DOHH2 (cell line): ENCODE results near the gene CYB5A.
"Not testable (repeated sequence)": the region's sequence is repeated elsewhere in the genome, so short reads cannot be mapped to it uniquely, and the experiment has no call there.

Experiments
- H3F3A ChIP-seq: fragments of 200-600 bp; sonication (generic), shearing (Covaris generic); 2 replicates; pipeline ENCODE4 v1.6.0; 2016; ENCODE audit warnings: antibody characterized with exemption, mild to moderate bottlenecking; ENCODE audit not compliant: control insufficient read depth, insufficient read depth
- H3K27ac ChIP-seq: fragments of 200-600 bp; sonication (generic); 2 replicates; pipeline ENCODE4 v1.5.1; 2014; ENCODE audit warnings: low read depth, mild to moderate bottlenecking, low read length, moderate library complexity
- H3K27me3 ChIP-seq: fragments of 200-600 bp; sonication (generic); 2 replicates; pipeline ENCODE4 v1.6.1; 2014; ENCODE audit warnings: mild to moderate bottlenecking, low read length, mixed read lengths; ENCODE audit not compliant: control insufficient read depth
- H3K36me3 ChIP-seq: fragments of 200-600 bp; sonication (generic); 2 replicates; pipeline ENCODE4 v1.6.1; 2014; ENCODE audit warnings: mild to moderate bottlenecking, low read length, moderate library complexity, mixed read lengths; ENCODE audit not compliant: control insufficient read depth
- H3K4me1 ChIP-seq: fragments of 200-600 bp; sonication (generic); 2 replicates; pipeline ENCODE4 v1.6.1; 2014; ENCODE audit warnings: mild to moderate bottlenecking, low read length, mixed read lengths; ENCODE audit not compliant: control insufficient read depth
- H3K4me2 ChIP-seq: fragments of 200-600 bp; sonication (generic); 2 replicates; pipeline ENCODE4 v1.6.0; 2014; ENCODE audit warnings: mild to moderate bottlenecking, low read length, moderate library complexity
- H3K4me3 ChIP-seq: fragments of 200-600 bp; sonication (generic); 2 replicates; pipeline ENCODE4 v1.5.1; 2014; ENCODE audit warnings: mild to moderate bottlenecking, low read length, mixed read lengths
- H3K79me2 ChIP-seq: fragments of 200-600 bp; sonication (generic); 2 replicates; pipeline ENCODE4 v1.6.1; 2014; ENCODE audit warnings: mild to moderate bottlenecking, low read length, mixed read lengths; ENCODE audit not compliant: control insufficient read depth
- H3K9me2 ChIP-seq: fragments of 200-600 bp; sonication (generic); replicated peaks from 2 replicates; pipeline ENCODE4 v1.6.1; 2014; ENCODE audit warnings: mild to moderate bottlenecking, low read length, mixed read lengths; ENCODE audit not compliant: control insufficient read depth
- H3K9me3 ChIP-seq: fragments of 200-600 bp; sonication (generic); 2 replicates; pipeline ENCODE4 v1.6.1; 2014; ENCODE audit warnings: antibody characterized with exemption, low read length, mixed read lengths; ENCODE audit not compliant: control insufficient read depth, insufficient read depth
- H4K20me1 ChIP-seq: fragments of 200-600 bp; sonication (generic); 2 replicates; pipeline ENCODE4 v1.6.0; 2014; ENCODE audit warnings: low read depth, mild to moderate bottlenecking, antibody characterized with exemption, low read length, moderate library complexity; ENCODE audit not compliant: control insufficient read depth, insufficient read depth
- EZH2phosphoT487 ChIP-seq: fragments of 200-600 bp; sonication (generic); IDR thresholded peaks from 2 replicates; pipeline ENCODE4 v1.6.1; 2017; ENCODE audit warnings: borderline replicate concordance, mild to moderate bottlenecking, antibody characterized with exemption, low read length, moderate library complexity, mixed read lengths
- TF ChIP-seq, protein P1 (sequence below): fragments of 200-600 bp; sonication (generic); IDR thresholded peaks from one replicate; pipeline ENCODE4 v1.5.1; 2014; ENCODE audit warnings: antibody characterized with exemption, mild to moderate bottlenecking, low read depth, low read length; ENCODE audit not compliant: poor library complexity, severe bottlenecking

Gene CYB5A

DNA sequence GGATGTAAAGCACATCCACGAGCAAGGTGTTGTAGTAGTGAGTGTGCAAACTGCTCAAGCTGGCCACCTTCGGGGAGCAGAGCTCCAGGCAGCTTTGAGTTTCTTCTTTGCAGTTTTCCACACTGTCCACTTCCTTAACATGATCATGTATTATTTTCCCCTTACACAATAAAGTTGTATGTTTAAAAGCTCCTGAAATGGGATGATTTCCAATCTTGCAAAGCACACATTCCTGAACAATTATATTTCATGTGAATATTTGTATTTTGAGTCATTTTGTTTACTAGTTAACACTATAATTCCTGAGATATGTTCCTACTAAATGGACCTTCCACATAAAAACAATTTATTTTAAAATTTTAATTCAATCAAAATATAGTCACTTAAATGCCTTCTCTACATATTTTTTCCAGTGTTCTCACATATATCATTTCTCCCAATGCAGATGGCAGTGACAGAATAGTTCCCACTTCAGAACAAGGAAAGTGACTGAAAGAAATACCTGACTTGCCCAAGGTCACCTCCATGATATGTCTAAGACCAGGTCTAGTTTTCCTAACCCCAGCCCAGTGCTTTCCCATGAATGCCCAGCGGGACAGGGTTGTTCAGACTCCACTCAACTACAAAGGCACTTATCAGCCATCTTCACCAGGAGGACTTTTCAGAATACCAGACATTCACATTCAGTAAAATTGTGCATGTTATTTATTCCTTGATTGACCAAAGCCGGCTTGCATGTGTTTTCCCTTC lies 5.5 kb downstream of the CYB5A start:
- Histone ChIP-seq H3K4me1 (peaks cover 6% of the 10 kb centered on the region; the same call in 1 of the 2 replicates), H3K27me3 (no peaks in the 10 kb centered on the region), H4K20me1 (no peaks in the 10 kb centered on the region), H3F3A (no peaks in the 10 kb centered on the region), H3K4me3 (no peak overlapping the region), H3K36me3 (no peaks in the 10 kb centered on the region), H3K9me3 (no peaks in the 10 kb centered on the region), H3K79me2 (peaks cover 9% of the 10 kb centered on the region), H3K27ac (no peak overlapping the region), H3K4me2 (no peak overlapping the region), H3K9me2 (no peaks in the 10 kb centered on the region)
- no peak for TF ChIP-seq EZH2phosphoT487
- TF ChIP-seq, protein P1, sequence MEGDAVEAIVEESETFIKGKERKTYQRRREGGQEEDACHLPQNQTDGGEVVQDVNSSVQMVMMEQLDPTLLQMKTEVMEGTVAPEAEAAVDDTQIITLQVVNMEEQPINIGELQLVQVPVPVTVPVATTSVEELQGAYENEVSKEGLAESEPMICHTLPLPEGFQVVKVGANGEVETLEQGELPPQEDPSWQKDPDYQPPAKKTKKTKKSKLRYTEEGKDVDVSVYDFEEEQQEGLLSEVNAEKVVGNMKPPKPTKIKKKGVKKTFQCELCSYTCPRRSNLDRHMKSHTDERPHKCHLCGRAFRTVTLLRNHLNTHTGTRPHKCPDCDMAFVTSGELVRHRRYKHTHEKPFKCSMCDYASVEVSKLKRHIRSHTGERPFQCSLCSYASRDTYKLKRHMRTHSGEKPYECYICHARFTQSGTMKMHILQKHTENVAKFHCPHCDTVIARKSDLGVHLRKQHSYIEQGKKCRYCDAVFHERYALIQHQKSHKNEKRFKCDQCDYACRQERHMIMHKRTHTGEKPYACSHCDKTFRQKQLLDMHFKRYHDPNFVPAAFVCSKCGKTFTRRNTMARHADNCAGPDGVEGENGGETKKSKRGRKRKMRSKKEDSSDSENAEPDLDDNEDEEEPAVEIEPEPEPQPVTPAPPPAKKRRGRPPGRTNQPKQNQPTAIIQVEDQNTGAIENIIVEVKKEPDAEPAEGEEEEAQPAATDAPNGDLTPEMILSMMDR, result no peak

DNA sequence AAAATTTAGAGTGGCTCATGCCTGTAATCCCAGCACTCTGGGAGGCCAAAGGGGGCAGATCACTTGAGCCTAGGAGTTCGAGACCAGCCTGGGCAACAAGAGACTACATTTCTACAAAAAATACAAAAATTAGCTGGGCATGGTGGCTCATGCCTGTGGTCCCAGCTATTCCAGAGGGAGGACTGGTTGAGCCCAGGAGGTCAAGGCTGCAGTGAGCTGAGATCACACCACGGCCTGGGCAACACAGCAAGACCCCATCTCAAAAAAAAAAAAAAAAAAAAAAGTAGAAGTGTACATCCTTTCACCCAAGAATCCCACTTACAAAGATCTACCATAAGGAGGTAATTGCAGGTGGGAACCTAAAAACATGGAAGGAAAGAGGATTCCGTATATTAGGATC lies 6.2 kb downstream of the CYB5A start:
- not testable (repeated sequence) for H3K4me2 ChIP-seq, H3F3A ChIP-seq, H3K36me3 ChIP-seq, H3K4me3 ChIP-seq, H3K27me3 ChIP-seq, H3K79me2 ChIP-seq, H3K9me3 ChIP-seq, H3K9me2 ChIP-seq, H3K4me1 ChIP-seq, H3K27ac ChIP-seq, H4K20me1 ChIP-seq

DNA sequence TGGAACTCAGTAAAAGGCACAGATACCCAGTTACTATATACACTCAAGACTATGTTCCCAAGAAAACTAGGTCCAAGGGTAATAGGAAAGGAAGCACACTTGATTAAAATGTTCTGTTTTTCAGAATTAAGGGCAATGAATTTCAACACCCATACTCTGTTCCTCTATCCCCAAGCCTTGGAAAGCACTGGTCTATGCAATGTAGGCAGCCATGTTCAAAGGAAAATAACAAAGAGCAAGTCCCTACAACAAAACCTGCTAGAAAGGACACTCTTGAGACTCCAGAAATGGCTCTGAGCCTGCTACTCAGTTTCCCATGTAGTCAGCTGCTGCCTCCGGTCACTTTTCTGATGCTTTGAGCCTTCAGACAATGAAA lies 6.8 kb downstream of the CYB5A start:
- H3K27ac ChIP-seq, result no peak overlapping the region
- no peaks in the 10 kb centered on the region for H3F3A ChIP-seq
- no peaks in the 10 kb centered on the region for H3K27me3 ChIP-seq
- H3K9me3 ChIP-seq, result no peaks in the 10 kb centered on the region
- no peaks in the 10 kb centered on the region for H3K4me1 ChIP-seq
- H3K4me3 ChIP-seq, result no peak overlapping the region
- no peaks in the 10 kb centered on the region for H3K9me2 ChIP-seq
- no peaks in the 10 kb centered on the region for H3K36me3 ChIP-seq
- peaks cover 2% of the 10 kb centered on the region; the same call in 1 of the 2 replicates for H3K79me2 ChIP-seq
- no peaks in the 10 kb centered on the region for H4K20me1 ChIP-seq
- TF ChIP-seq, protein P1, result no peak
- no peak for TF ChIP-seq EZH2phosphoT487
- H3K4me2 ChIP-seq, result no peak overlapping the region

DNA sequence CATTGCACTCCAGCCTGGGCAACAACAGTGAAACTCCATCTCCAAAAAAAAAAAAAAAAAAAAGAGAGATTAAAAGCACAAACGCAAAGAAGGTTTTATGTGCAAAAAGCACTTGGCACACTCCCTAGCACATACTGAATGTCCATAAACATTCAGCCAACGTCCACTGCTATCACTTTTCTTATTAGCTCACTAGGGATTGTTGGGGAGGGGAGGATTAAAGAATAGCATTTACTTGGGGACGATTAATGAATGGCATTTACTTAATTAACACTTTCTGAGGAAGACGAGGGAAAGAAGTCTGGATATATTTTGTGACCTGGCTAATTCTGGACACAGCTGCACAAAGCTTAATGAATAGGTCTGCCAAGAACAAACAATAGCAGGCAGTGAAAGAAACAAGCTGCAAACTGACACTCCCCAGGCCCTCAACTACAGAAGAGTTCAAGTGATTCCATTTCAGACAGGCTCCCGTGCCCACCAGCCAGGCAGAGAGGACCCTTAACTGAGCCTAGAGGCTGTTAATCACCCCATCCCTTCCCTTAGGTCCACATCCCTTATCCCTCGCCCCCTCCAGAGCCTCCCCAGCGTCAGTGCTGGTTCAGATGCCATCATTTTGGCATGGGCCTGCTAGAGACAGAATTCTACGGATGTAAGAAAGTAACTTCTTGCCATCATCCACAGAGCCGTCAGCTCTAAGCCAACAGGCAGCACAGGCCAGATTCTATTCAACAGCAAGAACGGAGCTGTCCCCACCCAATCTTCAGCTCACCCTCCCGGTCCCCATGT lies 7.4 kb downstream of the CYB5A start:
- no peak overlapping the region for H3K4me2 ChIP-seq
- H3F3A ChIP-seq, result no peaks in the 10 kb centered on the region

More for the DNA sequence above, 7.4 kb downstream of the CYB5A start:
- Histone ChIP-seq H3K79me2 (peaks cover 2% of the 10 kb centered on the region; the same call in 1 of the 2 replicates), H3K27me3 (no peaks in the 10 kb centered on the region), H3K4me1 (no peaks in the 10 kb centered on the region), H3K27ac (no peak overlapping the region), H3K9me2 (no peaks in the 10 kb centered on the region), H3K4me3 (no peak overlapping the region), H4K20me1 (no peaks in the 10 kb centered on the region), H3K9me3 (no peaks in the 10 kb centered on the region), H3K36me3 (no peaks in the 10 kb centered on the region)
- TF ChIP-seq, protein P1, result no peak
- no peak for TF ChIP-seq EZH2phosphoT487
